Anterior cingulate cortex (tissue), 58 donors: ENCODE measurements around the gene SESN1.
"Not testable (repeated sequence)": the region's sequence is repeated elsewhere in the genome, so short reads cannot be mapped to it uniquely, and the experiment has no call there.

Source experiments
- DNase-seq, 58 donors: peaks; one replicate each; lab custom pipeline; 2025; lab: John Stamatoyannopoulos, UW

SESN1 gene

GRCh38 chr6:109094416-109095035 is at the start of gene SESN1:
TSS of gene SESN1 (minus strand) at chr6:109094846. CDS start at chr6:109094073, 773 bp downstream.
- peak in 57 of 58 donors; percentile 47 to 94 (median 86) for DNase-seq

GRCh38 chr6:109143191-109143590 is 48.5 kb upstream of the SESN1 start:
- no peak for DNase-seq

- not testable (repeated sequence) for DNase-seq
Measured at GRCh38 chr6:109142067-109142466, 47.4 kb upstream of the SESN1 start.

- no peak for DNase-seq
Measured at GRCh38 chr6:109139109-109139508, 44.5 kb upstream of the SESN1 start.

GRCh38 chr6:109136530-109136929 is 41.9 kb upstream of the SESN1 start:
- DNase-seq = not testable (repeated sequence)

GRCh38 chr6:109136039-109136438 is 41.4 kb upstream of the SESN1 start:
- not testable (repeated sequence) for DNase-seq

GRCh38 chr6:109135600-109135999 is 41.0 kb upstream of the SESN1 start:
- not testable (repeated sequence) for DNase-seq

GRCh38 chr6:109130065-109130464 is 35.4 kb upstream of the SESN1 start:
- no peak for DNase-seq

GRCh38 chr6:109125504-109125903 is 30.9 kb upstream of the SESN1 start:
- no peak for DNase-seq

GRCh38 chr6:109124219-109124618 is 29.6 kb upstream of the SESN1 start:
- DNase-seq = no peak

- no peak for DNase-seq
Measured at GRCh38 chr6:109121411-109121810, 26.8 kb upstream of the SESN1 start.

GRCh38 chr6:109118871-109119354 is 24.3 kb upstream of the SESN1 start:
- DNase-seq = no peak

- no peak for DNase-seq
Measured at GRCh38 chr6:109118337-109118736, 23.7 kb upstream of the SESN1 start.

- no peak for DNase-seq
Measured at GRCh38 chr6:109117346-109118035, 22.8 kb upstream of the SESN1 start.

- not testable (repeated sequence) for DNase-seq
Measured at GRCh38 chr6:109112663-109113062, 18.0 kb upstream of the SESN1 start.

GRCh38 chr6:109109663-109110062 is 15.0 kb upstream of the SESN1 start:
- not testable (repeated sequence) for DNase-seq

- no peak for DNase-seq
Measured at GRCh38 chr6:109105681-109106080, 11.0 kb upstream of the SESN1 start.

GRCh38 chr6:109104512-109104911 is 9.9 kb upstream of the SESN1 start:
- no peak for DNase-seq

GRCh38 chr6:109103942-109104341 is 9.3 kb upstream of the SESN1 start:
- DNase-seq = no peak

- DNase-seq = no peak
Measured at GRCh38 chr6:109102762-109103161, 8.1 kb upstream of the SESN1 start.

- no peak for DNase-seq
Measured at GRCh38 chr6:109097661-109098060, 3.0 kb upstream of the SESN1 start.

- no peak for DNase-seq
Measured at GRCh38 chr6:109096208-109096607, 1.6 kb upstream of the SESN1 start.
